Measurements from ENCODE around the gene SYNGR1.
"Not testable (repeated sequence)": the region's sequence is repeated elsewhere in the genome, so short reads cannot be mapped to it uniquely, and the experiment has no call there.

Gene SYNGR1

GRCh38 chr22:39311592-39312400 is 38.0 kb upstream of the SYNGR1 start:
- DNase-seq (ENCODE audit: low spot score) = no peak
- Mint-ChIP-seq H3K9me3 (no peaks in the 10 kb centered on the region), H3K27me3 (ENCODE audit: low read depth) (no peaks in the 10 kb centered on the region), H3K4me1 (ENCODE audit: low read depth) (peaks cover 16% of the 10 kb centered on the region), H3K27ac (no peak overlapping the region), H3K36me3 (ENCODE audit: low read depth) (peaks cover 47% of the 10 kb centered on the region), H3K4me3 (no peak overlapping the region)

GRCh38 chr22:39312410-39312809 is 37.4 kb upstream of the SYNGR1 start:
- H3K9me3 Mint-ChIP-seq = no peaks in the 10 kb centered on the region
- peaks cover 22% of the 10 kb centered on the region for H3K4me1 Mint-ChIP-seq (ENCODE audit: low read depth)
- no peaks in the 10 kb centered on the region for H3K27me3 Mint-ChIP-seq (ENCODE audit: low read depth)
- DNase-seq (ENCODE audit: low spot score) = no peak
- H3K36me3 Mint-ChIP-seq (ENCODE audit: low read depth) = peaks cover 54% of the 10 kb centered on the region
- no peak overlapping the region for H3K4me3 Mint-ChIP-seq
- H3K27ac Mint-ChIP-seq = peak overlapping the region; percentile 41

GRCh38 chr22:39313258-39314001 is 36.4 kb upstream of the SYNGR1 start:
- no peak overlapping the region for H3K27ac Mint-ChIP-seq
- peaks cover 33% of the 10 kb centered on the region for H3K4me1 Mint-ChIP-seq (ENCODE audit: low read depth)
- H3K9me3 Mint-ChIP-seq = no peaks in the 10 kb centered on the region
- no peak for DNase-seq (ENCODE audit: low spot score)
- H3K27me3 Mint-ChIP-seq (ENCODE audit: low read depth) = no peaks in the 10 kb centered on the region
- peaks cover 64% of the 10 kb centered on the region for H3K36me3 Mint-ChIP-seq (ENCODE audit: low read depth)
- H3K4me3 Mint-ChIP-seq = no peak overlapping the region

GRCh38 chr22:39314251-39314971 is 35.4 kb upstream of the SYNGR1 start:
- Mint-ChIP-seq H3K4me3 (no peak overlapping the region), H3K27me3 (ENCODE audit: low read depth) (no peaks in the 10 kb centered on the region), H3K9me3 (no peaks in the 10 kb centered on the region), H3K36me3 (ENCODE audit: low read depth) (peaks cover 74% of the 10 kb centered on the region), H3K4me1 (ENCODE audit: low read depth) (peaks cover 33% of the 10 kb centered on the region), H3K27ac (no peak overlapping the region)
- no peak for DNase-seq (ENCODE audit: low spot score)

GRCh38 chr22:39315389-39315788 is 34.4 kb upstream of the SYNGR1 start:
- H3K36me3 Mint-ChIP-seq (ENCODE audit: low read depth) = peaks cover 75% of the 10 kb centered on the region
- DNase-seq (ENCODE audit: low spot score) = no peak
- H3K9me3 Mint-ChIP-seq = no peaks in the 10 kb centered on the region
- peak overlapping the region; percentile 32 for H3K4me3 Mint-ChIP-seq
- no peaks in the 10 kb centered on the region for H3K27me3 Mint-ChIP-seq (ENCODE audit: low read depth)
- H3K4me1 Mint-ChIP-seq (ENCODE audit: low read depth) = peaks cover 33% of the 10 kb centered on the region
- H3K27ac Mint-ChIP-seq = no peak overlapping the region

GRCh38 chr22:39316440-39317083 is 33.2 kb upstream of the SYNGR1 start:
- Mint-ChIP-seq H3K4me3 (peak overlapping the region; percentile 95), H3K36me3 (ENCODE audit: low read depth) (peaks cover 73% of the 10 kb centered on the region), H3K9me3 (no peaks in the 10 kb centered on the region), H3K27me3 (ENCODE audit: low read depth) (no peaks in the 10 kb centered on the region), H3K27ac (peak overlapping the region; percentile 45), H3K4me1 (ENCODE audit: low read depth) (peaks cover 34% of the 10 kb centered on the region)
- DNase-seq (ENCODE audit: low spot score) = peak; percentile 78

- H3K4me1 Mint-ChIP-seq (ENCODE audit: low read depth) = peaks cover 33% of the 10 kb centered on the region
Observed at GRCh38 chr22:39317084-39317774, 32.6 kb upstream of the SYNGR1 start.

GRCh38 chr22:39317775-39318506 is 31.9 kb upstream of the SYNGR1 start:
- peak overlapping the region; percentile 97 for H3K27ac Mint-ChIP-seq
- DNase-seq (ENCODE audit: low spot score) = no peak
- no peaks in the 10 kb centered on the region for H3K9me3 Mint-ChIP-seq
- H3K4me3 Mint-ChIP-seq = peak overlapping the region; percentile 95
- no peaks in the 10 kb centered on the region for H3K27me3 Mint-ChIP-seq (ENCODE audit: low read depth)
- peaks cover 62% of the 10 kb centered on the region for H3K36me3 Mint-ChIP-seq (ENCODE audit: low read depth)
- H3K4me1 Mint-ChIP-seq (ENCODE audit: low read depth) = peaks cover 33% of the 10 kb centered on the region

More at GRCh38 chr22:39317084-39317774, 32.6 kb upstream of the SYNGR1 start:
- H3K9me3 Mint-ChIP-seq = no peaks in the 10 kb centered on the region
- H3K36me3 Mint-ChIP-seq (ENCODE audit: low read depth) = peaks cover 68% of the 10 kb centered on the region
- H3K27ac Mint-ChIP-seq = peak overlapping the region; percentile 97
- peak overlapping the region; percentile 95 for H3K4me3 Mint-ChIP-seq
- DNase-seq (ENCODE audit: low spot score) = no peak
- no peaks in the 10 kb centered on the region for H3K27me3 Mint-ChIP-seq (ENCODE audit: low read depth)

GRCh38 chr22:39318507-39319283 is 31.1 kb upstream of the SYNGR1 start:
- no peaks in the 10 kb centered on the region for H3K9me3 Mint-ChIP-seq
- H3K4me1 Mint-ChIP-seq (ENCODE audit: low read depth) = peaks cover 33% of the 10 kb centered on the region
- H3K36me3 Mint-ChIP-seq (ENCODE audit: low read depth) = peaks cover 55% of the 10 kb centered on the region
- peak overlapping the region; percentile 95 for H3K4me3 Mint-ChIP-seq
- DNase-seq (ENCODE audit: low spot score) = no peak
- no peaks in the 10 kb centered on the region for H3K27me3 Mint-ChIP-seq (ENCODE audit: low read depth)
- H3K27ac Mint-ChIP-seq = peak overlapping the region; percentile 97

GRCh38 chr22:39319284-39320022 is 30.3 kb upstream of the SYNGR1 start, which contains the start of gene RPL3:
TSS of gene RPL3 (minus strand) at chr22:39319623. CDS start at chr22:39319597, 26 bp downstream.
- Mint-ChIP-seq H3K9me3 (no peaks in the 10 kb centered on the region), H3K4me3 (peak within 1 kb of the TSS; percentile 95), H3K27me3 (ENCODE audit: low read depth) (no peaks in the 10 kb centered on the region), H3K36me3 (ENCODE audit: low read depth) (peaks cover 50% of the 10 kb centered on the region), H3K4me1 (ENCODE audit: low read depth) (peaks cover 33% of the 10 kb centered on the region), H3K27ac (peak within 1 kb of the TSS; percentile 97)
- DNase-seq (ENCODE audit: low spot score) = peak; percentile 95

- H3K9me3 Mint-ChIP-seq; H3K27me3 Mint-ChIP-seq (ENCODE audit: low read depth); DNase-seq (ENCODE audit: low spot score): not testable (repeated sequence)
- H3K27ac Mint-ChIP-seq = peak overlapping the region; percentile 97
- peaks cover 28% of the 10 kb centered on the region for H3K4me1 Mint-ChIP-seq (ENCODE audit: low read depth)
- H3K36me3 Mint-ChIP-seq (ENCODE audit: low read depth) = peaks cover 39% of the 10 kb centered on the region
- peak overlapping the region; percentile 95 for H3K4me3 Mint-ChIP-seq
Observed at GRCh38 chr22:39320616-39321029, 29.2 kb upstream of the SYNGR1 start.
